ENCODE results near the gene SULF2.

SULF2 gene

GRCh38 chr20:47661714-47662113 lies 123.6 kb downstream of the SULF2 start:
- Histone ChIP-seq H3K4me1 (ENCODE audit: insufficient read depth, low read length, poor library complexity, severe bottlenecking) (no peaks in the 10 kb centered on the region), H3K9ac (ENCODE audit: low read depth, low read length, poor library complexity, severe bottlenecking) (no peak overlapping the region), H2AFZ (ENCODE audit: low read length) (no peak overlapping the region), H3K9me2 (replicated peaks; ENCODE audit: low read depth, low read length) (no peaks in the 10 kb centered on the region), H3K36me3 (ENCODE audit: insufficient read depth, low read length) (no peaks in the 10 kb centered on the region; the same call in 1 of the 2 replicates), H3K79me2 (ENCODE audit: insufficient read depth, low read length) (no peaks in the 10 kb centered on the region), H3K27me3 (ENCODE audit: insufficient read depth, low read length, poor library complexity, severe bottlenecking) (no peaks in the 10 kb centered on the region), H3K9me3 (ENCODE audit: insufficient read depth, low read depth, low read length) (no peaks in the 10 kb centered on the region), H3K4me2 (ENCODE audit: low read depth, low read length, poor library complexity, severe bottlenecking) (no peak overlapping the region), H4K20me1 (ENCODE audit: insufficient read depth, low read length, poor library complexity, severe bottlenecking) (no peaks in the 10 kb centered on the region), H3K4me3 (ENCODE audit: low read length, poor library complexity, severe bottlenecking) (no peak overlapping the region), H3F3A (ENCODE audit: low read depth) (no peaks in the 10 kb centered on the region)
- no peak for TF ChIP-seq CTCF (conservative IDR thresholded peaks at IDR 0.05; ENCODE audit: low read length)
- TF ChIP-seq EZH2phosphoT487 (IDR thresholded peaks at IDR 0.05; ENCODE audit: borderline replicate concordance) = no peak

- H3K36me3 ChIP-seq (ENCODE audit: insufficient read depth, low read length) = no peaks in the 10 kb centered on the region; the same call in 1 of the 2 replicates
- no peaks in the 10 kb centered on the region for H4K20me1 ChIP-seq (ENCODE audit: insufficient read depth, low read length, poor library complexity, severe bottlenecking)
- no peaks in the 10 kb centered on the region for H3F3A ChIP-seq (ENCODE audit: low read depth)
Measured at GRCh38 chr20:47660983-47661700, 124.1 kb downstream of the SULF2 start.

GRCh38 chr20:47660602-47660905 lies 124.7 kb downstream of the SULF2 start:
- Histone ChIP-seq H3F3A (ENCODE audit: low read depth) (no peaks in the 10 kb centered on the region), H3K9me3 (ENCODE audit: insufficient read depth, low read depth, low read length) (no peaks in the 10 kb centered on the region), H3K36me3 (ENCODE audit: insufficient read depth, low read length) (no peaks in the 10 kb centered on the region; the same call in 1 of the 2 replicates), H3K9me2 (replicated peaks; ENCODE audit: low read depth, low read length) (no peaks in the 10 kb centered on the region), H3K4me3 (ENCODE audit: low read length, poor library complexity, severe bottlenecking) (no peak overlapping the region), H2AFZ (ENCODE audit: low read length) (no peak overlapping the region), H3K79me2 (ENCODE audit: insufficient read depth, low read length) (no peaks in the 10 kb centered on the region), H3K27me3 (ENCODE audit: insufficient read depth, low read length, poor library complexity, severe bottlenecking) (no peaks in the 10 kb centered on the region), H3K4me2 (ENCODE audit: low read depth, low read length, poor library complexity, severe bottlenecking) (no peak overlapping the region), H4K20me1 (ENCODE audit: insufficient read depth, low read length, poor library complexity, severe bottlenecking) (no peaks in the 10 kb centered on the region), H3K4me1 (ENCODE audit: insufficient read depth, low read length, poor library complexity, severe bottlenecking) (no peaks in the 10 kb centered on the region), H3K9ac (ENCODE audit: low read depth, low read length, poor library complexity, severe bottlenecking) (no peak overlapping the region)
- TF ChIP-seq EZH2phosphoT487 (IDR thresholded peaks at IDR 0.05; ENCODE audit: borderline replicate concordance) = no peak
- TF ChIP-seq CTCF (conservative IDR thresholded peaks at IDR 0.05; ENCODE audit: low read length) = no peak

More at GRCh38 chr20:47660983-47661700, 124.1 kb downstream of the SULF2 start:
- TF ChIP-seq CTCF (conservative IDR thresholded peaks at IDR 0.05; ENCODE audit: low read length) (no peak), EZH2phosphoT487 (IDR thresholded peaks at IDR 0.05; ENCODE audit: borderline replicate concordance) (no peak)
- Histone ChIP-seq H3K9me3 (ENCODE audit: insufficient read depth, low read depth, low read length) (no peaks in the 10 kb centered on the region), H3K9ac (ENCODE audit: low read depth, low read length, poor library complexity, severe bottlenecking) (no peak overlapping the region), H2AFZ (ENCODE audit: low read length) (no peak overlapping the region), H3K4me3 (ENCODE audit: low read length, poor library complexity, severe bottlenecking) (no peak overlapping the region), H3K27me3 (ENCODE audit: insufficient read depth, low read length, poor library complexity, severe bottlenecking) (no peaks in the 10 kb centered on the region), H3K4me1 (ENCODE audit: insufficient read depth, low read length, poor library complexity, severe bottlenecking) (no peaks in the 10 kb centered on the region), H3K9me2 (replicated peaks; ENCODE audit: low read depth, low read length) (no peaks in the 10 kb centered on the region), H3K4me2 (ENCODE audit: low read depth, low read length, poor library complexity, severe bottlenecking) (no peak overlapping the region), H3K79me2 (ENCODE audit: insufficient read depth, low read length) (no peaks in the 10 kb centered on the region)
